Activated naive CD8-positive, alpha-beta T cell treated with anti-CD3 and anti-CD28 coated beads, Interleukin-2, amount 10 ng/mL, durations not matched to agents 7 days and 5 days (primary cell): ENCODE measurements around the gene MAPK9. TPM values are rescaled to one million over a fixed set of nuclear protein-coding genes. Genes with fewer than 3 reads are reported as not detected.

Experiments used
- ATAC-seq: fragments of 150-1000 bp; cut with Tn5 transposase; one replicate; pipeline ENCODE4 v1.10.0; 2021; ENCODE audit warnings: low read depth, moderate library complexity
- POLR2A ChIA-PET: fragments of 350-600 bp; sonication (Branson Sonifier 250); formaldehyde crosslinking; loops from one replicate; lab custom pipeline; 2021; ENCODE audit warnings: antibody characterized with exemption; lab: Charles Lee
- DNase-seq: peaks from one replicate; pipeline ENCODE4 v3.0.0; 2021
- H3K27ac Mint-ChIP-seq: one replicate; pipeline ENCODE4 v1.8.0; 2022; ENCODE audit warnings: mild to moderate bottlenecking, mixed read lengths
- H3K27me3 Mint-ChIP-seq: one replicate; pipeline ENCODE4 v1.8.0; 2022; ENCODE audit warnings: mild to moderate bottlenecking, moderate library complexity, mixed read lengths
- H3K36me3 Mint-ChIP-seq: one replicate; pipeline ENCODE4 v1.8.0; 2021; ENCODE audit warnings: mild to moderate bottlenecking, mixed read lengths
- H3K4me1 Mint-ChIP-seq: one replicate; pipeline ENCODE4 v1.8.0; 2021; ENCODE audit warnings: mixed read lengths
- H3K4me3 Mint-ChIP-seq: one replicate; pipeline ENCODE4 v1.8.0; 2022; ENCODE audit warnings: mild to moderate bottlenecking, moderate library complexity, mixed read lengths
- H3K9me3 Mint-ChIP-seq: one replicate; pipeline ENCODE4 v1.8.0; 2021; ENCODE audit warnings: mixed read lengths
- total RNA-seq, 2 experiments: library from RNA; stranded (reverse); gene quantifications; one replicate each; pipeline ENCODE4 v1.2.3, GENCODE V29; 2021

Gene MAPK9
- total RNA-seq, 2 experiments from 2014 or later, result 45.0 to 46.0 TPM

DNA sequence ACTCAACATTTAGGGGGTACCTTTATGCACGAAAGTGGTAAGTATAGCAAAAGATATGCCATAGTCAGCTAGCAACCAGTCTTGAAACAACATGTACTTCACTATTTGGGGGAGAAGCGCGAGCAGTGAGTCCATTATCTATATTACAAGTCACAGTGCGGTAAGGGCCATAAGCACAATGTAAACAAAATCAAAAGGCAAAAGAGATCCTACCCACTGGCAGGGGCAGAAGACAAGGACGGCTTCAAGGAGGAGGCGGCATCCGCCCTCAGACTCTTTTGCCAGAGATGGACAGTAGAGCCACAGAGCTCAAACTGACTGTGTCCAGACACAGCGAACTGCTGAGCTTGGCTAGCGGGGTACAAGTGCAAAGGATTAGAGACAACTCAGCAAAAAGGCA lies 9.6 kb downstream of the MAPK9 start:
- Mint-ChIP-seq H3K27ac (no peak overlapping the region), H3K27me3 (no peaks in the 10 kb centered on the region), H3K4me1 (peaks cover 3% of the 10 kb centered on the region), H3K9me3 (peaks cover 18% of the 10 kb centered on the region), H3K4me3 (no peak overlapping the region), H3K36me3 (peaks cover 86% of the 10 kb centered on the region)
- POLR2A ChIA-PET, result no interaction called here
- DNase-seq (no peak), ATAC-seq (no peak)

- Mint-ChIP-seq H3K27ac (no peak overlapping the region), H3K27me3 (no peaks in the 10 kb centered on the region), H3K4me1 (peaks cover 3% of the 10 kb centered on the region), H3K36me3 (peaks cover 86% of the 10 kb centered on the region), H3K9me3 (peaks cover 20% of the 10 kb centered on the region), H3K4me3 (no peak overlapping the region)
- no peak for ATAC-seq
- no peak for DNase-seq
- POLR2A ChIA-PET, result no interaction called here
Observed at GRCh38 chr5:180281706-180282105, 10.2 kb downstream of the MAPK9 start.

GRCh38 chr5:180274695-180275094 lies 17.2 kb downstream of the MAPK9 start:
- POLR2A ChIA-PET, result no interaction called here

GRCh38 chr5:180271221-180271620 lies 20.7 kb downstream of the MAPK9 start:
- H3K4me3 Mint-ChIP-seq, result no peak overlapping the region
- H3K4me1 Mint-ChIP-seq, result no peaks in the 10 kb centered on the region
- DNase-seq (no peak), ATAC-seq (no peak)
- H3K27me3 Mint-ChIP-seq, result no peaks in the 10 kb centered on the region
- H3K36me3 Mint-ChIP-seq, result peaks cover 77% of the 10 kb centered on the region
- POLR2A ChIA-PET, result no interaction called here
- peaks cover 34% of the 10 kb centered on the region for H3K9me3 Mint-ChIP-seq
- H3K27ac Mint-ChIP-seq, result no peak overlapping the region

More at GRCh38 chr5:180274695-180275094, 17.2 kb downstream of the MAPK9 start:
- Mint-ChIP-seq H3K4me1 (no peaks in the 10 kb centered on the region), H3K27ac (no peak overlapping the region), H3K9me3 (peaks cover 40% of the 10 kb centered on the region), H3K36me3 (peaks cover 78% of the 10 kb centered on the region), H3K27me3 (no peaks in the 10 kb centered on the region), H3K4me3 (no peak overlapping the region)
- no peak for DNase-seq
- ATAC-seq, result no peak

DNA sequence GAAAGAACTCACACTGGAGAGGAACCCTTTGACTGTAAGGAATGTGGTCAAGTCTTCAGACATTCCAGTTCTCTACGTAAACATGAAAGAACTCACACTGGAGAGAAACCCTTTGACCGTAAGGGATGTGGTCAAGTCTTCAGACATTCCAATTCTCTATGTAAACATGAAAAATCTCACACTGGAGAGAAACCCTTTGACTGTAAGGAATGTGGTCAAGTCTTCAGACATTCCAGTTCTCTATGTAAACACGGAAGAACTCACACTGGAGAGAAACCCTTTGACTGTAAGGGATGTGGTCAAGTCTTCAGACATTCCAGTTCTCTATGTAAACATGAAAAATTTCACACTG lies 32.6 kb downstream of the MAPK9 start:
- POLR2A ChIA-PET, result no interaction called here
- H3K9me3 Mint-ChIP-seq, result peaks cover 42% of the 10 kb centered on the region
- H3K36me3 Mint-ChIP-seq, result peaks cover 88% of the 10 kb centered on the region
- H3K4me3 Mint-ChIP-seq, result no peak overlapping the region
- ATAC-seq, result no peak
- H3K27me3 Mint-ChIP-seq, result no peaks in the 10 kb centered on the region
- DNase-seq, result no peak
- H3K27ac Mint-ChIP-seq, result no peak overlapping the region
- no peaks in the 10 kb centered on the region for H3K4me1 Mint-ChIP-seq

DNA sequence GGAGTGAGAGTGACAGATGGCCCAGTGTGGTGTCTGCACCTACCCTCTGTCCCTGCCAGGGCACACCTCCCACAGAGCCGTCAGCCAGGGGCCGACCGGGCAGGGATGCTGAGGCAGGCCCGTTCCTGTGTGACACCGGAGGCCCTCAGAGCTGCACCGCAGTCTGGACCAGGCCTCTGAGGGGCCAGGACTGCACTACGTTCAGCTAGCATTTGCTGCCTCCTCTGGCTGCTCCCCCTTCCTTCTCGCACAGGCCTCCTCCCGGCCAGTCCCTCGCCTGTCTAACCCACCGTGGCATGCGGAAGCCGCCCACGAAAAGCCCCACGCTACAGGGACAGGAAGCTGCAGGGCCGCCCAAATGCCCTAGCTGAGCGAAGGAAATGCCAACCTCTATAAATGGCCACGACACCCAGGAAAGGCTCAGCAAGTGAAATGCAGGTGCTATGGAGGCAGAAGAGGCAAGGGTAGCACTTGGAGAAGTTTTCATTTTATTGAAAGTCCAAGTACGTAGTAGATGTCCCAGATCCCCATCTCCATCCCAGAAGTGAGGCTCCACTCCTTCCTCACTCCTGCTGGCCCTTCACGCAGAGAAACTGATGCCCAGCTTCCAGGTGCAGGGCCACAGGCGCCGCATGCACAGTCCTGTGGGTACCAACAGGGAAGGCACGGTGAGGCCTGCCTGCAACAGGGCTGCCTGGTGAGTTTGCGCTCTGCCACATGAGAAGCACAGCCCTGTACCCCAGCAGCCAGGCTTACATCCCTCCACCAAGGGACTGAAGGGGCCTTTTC lies 38.7 kb downstream of the MAPK9 start:
- no peaks in the 10 kb centered on the region for H3K4me1 Mint-ChIP-seq
- H3K4me3 Mint-ChIP-seq, result no peak overlapping the region
- peaks cover 82% of the 10 kb centered on the region for H3K36me3 Mint-ChIP-seq
- POLR2A ChIA-PET, result no interaction called here
- H3K27ac Mint-ChIP-seq, result no peak overlapping the region
- peaks cover 45% of the 10 kb centered on the region for H3K9me3 Mint-ChIP-seq
- H3K27me3 Mint-ChIP-seq, result no peaks in the 10 kb centered on the region
- DNase-seq, result no peak
- no peak for ATAC-seq

- Mint-ChIP-seq H3K27me3 (no peaks in the 10 kb centered on the region), H3K4me1 (no peaks in the 10 kb centered on the region), H3K27ac (no peak overlapping the region), H3K9me3 (peaks cover 39% of the 10 kb centered on the region), H3K36me3 (peaks cover 81% of the 10 kb centered on the region), H3K4me3 (no peak overlapping the region)
- DNase-seq (no peak), ATAC-seq (no peak)
- POLR2A ChIA-PET, result no interaction called here
Observed at GRCh38 chr5:180251887-180252286, 40.0 kb downstream of the MAPK9 start.

- no peaks in the 10 kb centered on the region for H3K4me1 Mint-ChIP-seq
- H3K36me3 Mint-ChIP-seq, result peaks cover 84% of the 10 kb centered on the region
- no peaks in the 10 kb centered on the region for H3K27me3 Mint-ChIP-seq
- POLR2A ChIA-PET, result no interaction called here
- DNase-seq, result no peak
- no peak overlapping the region for H3K27ac Mint-ChIP-seq
- no peak overlapping the region for H3K4me3 Mint-ChIP-seq
- no peak for ATAC-seq
- peaks cover 40% of the 10 kb centered on the region for H3K9me3 Mint-ChIP-seq
Observed at GRCh38 chr5:180251141-180251540, 40.7 kb downstream of the MAPK9 start.

DNA sequence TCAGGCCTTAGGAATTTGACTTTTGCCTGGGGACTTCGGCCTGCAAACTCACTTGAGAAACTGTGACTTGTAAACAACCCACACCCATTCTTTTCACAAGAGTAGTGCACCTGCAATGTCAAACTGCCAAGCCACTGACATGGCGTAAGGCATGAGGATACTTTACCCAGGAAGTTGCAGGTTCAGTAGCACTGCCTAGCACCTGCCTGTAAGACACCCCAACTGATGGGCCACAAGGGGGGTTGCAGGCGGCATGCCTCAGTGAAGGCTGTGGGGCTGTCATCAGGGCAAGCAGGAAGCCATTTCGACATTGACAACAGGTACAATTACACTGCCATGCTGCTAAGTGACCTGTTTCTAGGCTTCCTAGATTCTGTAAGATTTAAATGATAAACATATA lies 41.6 kb downstream of the MAPK9 start:
- H3K4me3 Mint-ChIP-seq, result no peak overlapping the region
- H3K36me3 Mint-ChIP-seq, result peaks cover 81% of the 10 kb centered on the region
- no peak for DNase-seq
- no peaks in the 10 kb centered on the region for H3K4me1 Mint-ChIP-seq
- H3K27me3 Mint-ChIP-seq, result no peaks in the 10 kb centered on the region
- peaks cover 38% of the 10 kb centered on the region for H3K9me3 Mint-ChIP-seq
- ATAC-seq, result no peak
- POLR2A ChIA-PET, result no interaction called here
- no peak overlapping the region for H3K27ac Mint-ChIP-seq

GRCh38 chr5:180241600-180241999 lies 50.3 kb downstream of the MAPK9 start:
- Mint-ChIP-seq H3K27ac (no peak overlapping the region), H3K4me1 (no peaks in the 10 kb centered on the region), H3K4me3 (no peak overlapping the region), H3K36me3 (peaks cover 79% of the 10 kb centered on the region), H3K27me3 (no peaks in the 10 kb centered on the region), H3K9me3 (peaks cover 21% of the 10 kb centered on the region)
- DNase-seq, result no peak
- no peak for ATAC-seq
- POLR2A ChIA-PET, result no interaction called here

GRCh38 chr5:180238631-180239030 lies 53.3 kb downstream of the MAPK9 start:
- Mint-ChIP-seq H3K9me3 (peaks cover 15% of the 10 kb centered on the region), H3K4me3 (no peak overlapping the region), H3K4me1 (no peaks in the 10 kb centered on the region), H3K27ac (no peak overlapping the region), H3K27me3 (no peaks in the 10 kb centered on the region), H3K36me3 (peaks cover 86% of the 10 kb centered on the region)
- POLR2A ChIA-PET, result no interaction called here
- DNase-seq (no peak), ATAC-seq (no peak)

DNA sequence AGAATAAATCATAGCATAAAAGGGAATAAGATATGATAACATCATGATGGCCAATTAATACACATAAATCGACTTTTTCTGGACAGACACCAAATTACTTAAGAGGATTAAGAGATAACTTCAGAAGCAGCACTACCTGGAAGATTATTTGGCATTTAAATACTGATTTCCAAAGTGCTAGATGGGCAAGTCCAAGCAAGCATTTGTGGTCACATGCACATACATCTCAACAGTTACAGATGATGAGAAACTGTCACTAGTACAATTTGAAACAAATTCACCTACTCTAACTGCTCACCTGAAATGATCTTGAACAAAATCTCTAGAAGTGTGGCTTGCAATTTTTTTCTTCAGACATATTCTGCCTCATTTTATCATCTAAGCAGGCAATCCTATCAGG lies 56.0 kb downstream of the MAPK9 start:
- Mint-ChIP-seq H3K27ac (no peak overlapping the region), H3K27me3 (no peaks in the 10 kb centered on the region), H3K4me1 (no peaks in the 10 kb centered on the region), H3K36me3 (peaks cover 73% of the 10 kb centered on the region), H3K4me3 (no peak overlapping the region), H3K9me3 (peaks cover 9% of the 10 kb centered on the region)
- DNase-seq (no peak), ATAC-seq (no peak)
- POLR2A ChIA-PET, result no interaction called here

GRCh38 chr5:180235077-180235476 lies 56.8 kb downstream of the MAPK9 start:
- ATAC-seq (no peak), DNase-seq (no peak)
- H3K27me3 Mint-ChIP-seq, result no peaks in the 10 kb centered on the region
- H3K4me1 Mint-ChIP-seq, result no peaks in the 10 kb centered on the region
- peaks cover 66% of the 10 kb centered on the region for H3K36me3 Mint-ChIP-seq
- H3K9me3 Mint-ChIP-seq, result peaks cover 8% of the 10 kb centered on the region
- H3K27ac Mint-ChIP-seq, result no peak overlapping the region
- H3K4me3 Mint-ChIP-seq, result no peak overlapping the region
- POLR2A ChIA-PET, result no interaction called here

DNA sequence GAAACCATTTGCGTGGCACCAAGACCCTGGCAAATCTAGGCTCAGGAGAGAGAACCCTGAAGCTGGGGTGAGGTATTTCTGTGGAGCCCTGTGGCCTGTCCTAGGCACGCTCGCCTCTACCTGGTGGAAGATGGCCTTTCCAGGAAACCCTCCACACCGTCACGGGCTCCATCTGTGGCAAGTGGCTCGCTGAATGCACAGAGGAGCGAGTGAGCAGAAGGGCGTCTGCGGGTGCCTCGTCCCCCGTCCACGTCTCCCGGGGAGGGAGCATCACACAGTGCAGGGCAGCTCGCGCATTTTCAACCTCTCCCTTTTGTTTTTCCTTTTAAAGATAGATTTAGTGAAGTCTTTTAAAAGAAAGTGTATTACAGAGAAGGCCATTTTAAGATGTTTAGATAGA lies 57.6 kb downstream of the MAPK9 start:
- H3K36me3 Mint-ChIP-seq, result peaks cover 59% of the 10 kb centered on the region

More for the DNA sequence above, 57.6 kb downstream of the MAPK9 start:
- no peak for ATAC-seq
- Mint-ChIP-seq H3K27me3 (no peaks in the 10 kb centered on the region), H3K27ac (no peak overlapping the region), H3K4me3 (no peak overlapping the region), H3K4me1 (no peaks in the 10 kb centered on the region), H3K9me3 (peaks cover 12% of the 10 kb centered on the region)
- no peak for DNase-seq
- POLR2A ChIA-PET, result no interaction called here
